ENCODE measurements around the gene CSTA.

DNA sequence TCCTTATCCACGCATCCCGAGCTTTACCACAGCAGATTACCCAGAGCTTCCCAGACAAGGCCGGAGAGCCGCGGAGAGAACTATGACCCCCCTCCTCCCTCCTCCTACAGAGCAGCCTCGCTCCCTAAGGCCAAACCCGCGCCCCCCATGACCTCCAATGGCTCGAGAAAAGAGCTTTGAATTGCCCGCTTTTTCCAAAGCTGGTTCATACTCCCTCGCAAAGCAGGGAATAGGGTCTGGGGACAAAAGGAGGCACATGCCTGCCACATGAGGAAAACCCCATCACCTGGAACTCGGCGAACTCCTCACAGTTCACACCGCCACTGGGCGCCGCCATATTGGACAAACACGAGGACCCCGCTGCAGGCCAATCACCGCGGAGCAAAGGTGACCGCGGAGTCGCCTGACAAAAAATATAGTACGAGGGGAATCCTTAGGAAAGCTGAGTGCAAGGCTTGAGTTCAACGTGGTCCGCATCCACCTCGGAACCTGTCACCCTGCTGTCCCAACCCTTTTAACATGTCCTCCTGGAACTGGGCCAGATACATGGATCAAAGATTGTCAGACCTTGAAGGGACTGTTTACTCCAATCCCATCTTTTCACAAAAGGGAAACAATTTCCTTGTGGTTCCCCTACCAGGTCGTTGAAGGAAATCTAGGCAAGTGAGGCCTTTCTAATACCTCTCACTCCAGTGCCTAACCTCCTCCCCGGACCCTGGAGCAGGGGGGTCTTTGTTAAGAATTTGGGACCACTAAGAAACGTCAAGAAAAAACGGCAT, 58.0 kb downstream of the CSTA start, which contains the start of gene MIX23:
- no peak for TF ChIP-seq POLR2A (IDR thresholded peaks at IDR 0.05)
- TF ChIP-seq, protein P1, sequence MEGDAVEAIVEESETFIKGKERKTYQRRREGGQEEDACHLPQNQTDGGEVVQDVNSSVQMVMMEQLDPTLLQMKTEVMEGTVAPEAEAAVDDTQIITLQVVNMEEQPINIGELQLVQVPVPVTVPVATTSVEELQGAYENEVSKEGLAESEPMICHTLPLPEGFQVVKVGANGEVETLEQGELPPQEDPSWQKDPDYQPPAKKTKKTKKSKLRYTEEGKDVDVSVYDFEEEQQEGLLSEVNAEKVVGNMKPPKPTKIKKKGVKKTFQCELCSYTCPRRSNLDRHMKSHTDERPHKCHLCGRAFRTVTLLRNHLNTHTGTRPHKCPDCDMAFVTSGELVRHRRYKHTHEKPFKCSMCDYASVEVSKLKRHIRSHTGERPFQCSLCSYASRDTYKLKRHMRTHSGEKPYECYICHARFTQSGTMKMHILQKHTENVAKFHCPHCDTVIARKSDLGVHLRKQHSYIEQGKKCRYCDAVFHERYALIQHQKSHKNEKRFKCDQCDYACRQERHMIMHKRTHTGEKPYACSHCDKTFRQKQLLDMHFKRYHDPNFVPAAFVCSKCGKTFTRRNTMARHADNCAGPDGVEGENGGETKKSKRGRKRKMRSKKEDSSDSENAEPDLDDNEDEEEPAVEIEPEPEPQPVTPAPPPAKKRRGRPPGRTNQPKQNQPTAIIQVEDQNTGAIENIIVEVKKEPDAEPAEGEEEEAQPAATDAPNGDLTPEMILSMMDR (IDR thresholded peaks at IDR 0.05): no peak
